GM12878 (cell line): ENCODE measurements around the gene ZNF652. TPM values are rescaled to one million over a fixed set of nuclear protein-coding genes. Genes with fewer than 3 reads are reported as not detected.

Experiments
- ATAC-seq: fragments of 200-7000 bp; cut with Tn5 transposase; 3 replicates; pipeline ENCODE4 v1.9.1; 2020; ENCODE audit warnings: mild to moderate bottlenecking, moderate library complexity
- BruUV-seq: library from RNA; stranded (reverse); fragments of 400-500 nt; replicated peaks from 2 replicates; lab custom pipeline; 2021; lab: Mats Ljungman, UMichigan
- CTCF ChIA-PET: fragments of 300-600 bp; sonication (Branson Sonifier 250); formaldehyde crosslinking; extraction: SDS; loops from one replicate; lab custom pipeline; 2021; ENCODE audit warnings: inconsistent platforms; lab: Yijun Ruan, JAX
- POLR2A ChIA-PET: fragments of 350-600 bp; formaldehyde crosslinking; extraction: SDS; loops from one replicate; lab custom pipeline; 2021; ENCODE audit warnings: inconsistent platforms; lab: Charles Lee
- RAD21 ChIA-PET: fragments of 300-600 bp; sonication (Branson Sonifier 250); formaldehyde crosslinking; loops from one replicate; lab custom pipeline; 2023; ENCODE audit warnings: antibody characterized with exemption; ENCODE audit not compliant: unreplicated experiment; lab: Charles Lee
- SMC1A ChIA-PET: fragments of 300-600 bp; sonication (Branson Sonifier 250); formaldehyde crosslinking; loops from one replicate; lab custom pipeline; 2023; ENCODE audit not compliant: unreplicated experiment, uncharacterized antibody; lab: Charles Lee
- DNase-seq: peaks from one replicate; pipeline ENCODE4 v3.0.0-alpha.2; 2011; ENCODE audit warnings: low read depth, low spot score
- FAIRE-seq: peaks from 3 replicates; lab custom pipeline; 2011; peaks lifted over from hg19 to GRCh38; lab: Jason Lieb, UNC
- H2AFZ ChIP-seq: 2 replicates; pipeline ENCODE4 v1.6.0; 2011; ENCODE audit warnings: low read depth, low read length, control low read depth; ENCODE audit not compliant: control insufficient read depth
- H3K27ac ChIP-seq: 2 replicates; pipeline ENCODE4 v1.5.1; 2011; ENCODE audit warnings: control low read depth; ENCODE audit not compliant: control insufficient read depth, insufficient read depth
- H3K27me3 ChIP-seq, 2 experiments: replicated peaks in 1 of 2; 2 replicates each; pipeline versions ENCODE4 v1.6.0 to v1.6.1; 2011; ENCODE audit warnings: low read length in 1 of 2; ENCODE audit not compliant: control insufficient read depth in 2 of 2, insufficient read depth in 2 of 2
- H3K36me3 ChIP-seq, 2 experiments: 2 replicates each; pipeline ENCODE4 v1.5.1; 2011; ENCODE audit warnings: low read length in 1 of 2; ENCODE audit not compliant: control insufficient read depth in 2 of 2, insufficient read depth in 2 of 2
- H3K4me1 ChIP-seq: 2 replicates; pipeline ENCODE4 v1.6.1; 2011; ENCODE audit warnings: mild to moderate bottlenecking, low read length, moderate library complexity, mixed read lengths; ENCODE audit not compliant: control insufficient read depth, insufficient read depth
- H3K4me2 ChIP-seq: 2 replicates; pipeline ENCODE4 v1.6.0; 2011; ENCODE audit warnings: control low read depth; ENCODE audit not compliant: control insufficient read depth, insufficient read depth
- H3K4me3 ChIP-seq: fragments of 200-600 bp; sonication (generic); 2 replicates; pipeline ENCODE4 v1.5.1; 2016
- H3K79me2 ChIP-seq: 2 replicates; pipeline ENCODE4 v1.6.0; 2011; ENCODE audit warnings: low read length; ENCODE audit not compliant: control insufficient read depth, insufficient read depth
- H3K9ac ChIP-seq: 2 replicates; pipeline ENCODE4 v1.8.0; 2011; ENCODE audit warnings: low read length, control low read depth, mixed read lengths; ENCODE audit not compliant: control insufficient read depth, insufficient read depth
- H3K9me3 ChIP-seq: replicated peaks from 3 replicates; pipeline ENCODE4 v1.5.1; 2011; ENCODE audit warnings: mild to moderate bottlenecking, low read length; ENCODE audit not compliant: control insufficient read depth, insufficient read depth
- H4K20me1 ChIP-seq: 2 replicates; pipeline ENCODE4 v1.6.0; 2011; ENCODE audit not compliant: control insufficient read depth, insufficient read depth
- TBL1XR1 ChIP-seq: IDR thresholded peaks from 2 replicates; pipeline ENCODE4 v1.6.1; 2012; ENCODE audit warnings: low read depth, low read length, improper control_type of control experiment
- ZNF384 ChIP-seq: IDR thresholded peaks from 2 replicates; pipeline ENCODE4 v1.6.1; 2012; ENCODE audit warnings: low read depth, mild to moderate bottlenecking, low read length, improper control_type of control experiment, borderline replicate concordance
- WGBS: methylation state at CpG from one replicate; pipeline ENCODE4 v1.1.6; 2016; ENCODE audit warnings: low lambda C conversion rate; ENCODE audit not compliant: insufficient replicate concordance, insufficient coverage; ENCODE audit errors: missing lambda C conversion rate; 5-methylcytosine and 5-hydroxymethylcytosine counted together
- in situ Hi-C: fragments of 300-500 bp; cut with MboI; formaldehyde crosslinking; loops from 9 replicates; pipeline ENCODE4 v1.14.3; 2018; ENCODE audit warnings: mixed read lengths
- intact Hi-C: fragments of 100-400 bp; cut with micrococcal nuclease; formaldehyde crosslinking; loops from one replicate; pipeline ENCODE4 v1.14.2; 2022; ENCODE audit not compliant: unreplicated experiment
- polyA plus RNA-seq, 11 experiments: library from polyadenylated mRNA; depleted of rRNA in 4 of 11; unstranded in 6 of 11; stranded (reverse) in 5 of 11; fragments of >200 nt; fragmentation: Nextera tagmentation in 4 of 11; fragmentation: Illumina TruSeq in 1 of 11; extraction: Ambion mirVana in 4 of 11; extraction: Trizol in 1 of 11; gene quantifications; 1 replicate in 1 of 11; 2 replicates in 10 of 11; pipeline versions ENCODE4 v1.2.1 to v1.2.3, GENCODE V29; 2011 to 2016; ENCODE audit warnings: inconsistent platforms in 2 of 11, missing spikeins in 2 of 11, low read depth in 1 of 11
- total RNA-seq, 4 experiments: library from RNA; depleted of rRNA in 3 of 4; stranded (reverse); fragments of >200 nt in 3 of 4; fragmentation: Illumina TruSeq in 1 of 4; extraction: Trizol in 1 of 4; gene quantifications; 2 replicates each; pipeline versions ENCODE4 v1.2.1 to v1.2.3, GENCODE V29; 2013 to 2021

ZNF652 gene
- total and polyA plus RNA-seq, 10 of the 15 experiments (the other 5 are each of a cell fraction or from before 2014, with no cell fraction given) = 3.4 to 13.1 (median 8.7) TPM

DNA sequence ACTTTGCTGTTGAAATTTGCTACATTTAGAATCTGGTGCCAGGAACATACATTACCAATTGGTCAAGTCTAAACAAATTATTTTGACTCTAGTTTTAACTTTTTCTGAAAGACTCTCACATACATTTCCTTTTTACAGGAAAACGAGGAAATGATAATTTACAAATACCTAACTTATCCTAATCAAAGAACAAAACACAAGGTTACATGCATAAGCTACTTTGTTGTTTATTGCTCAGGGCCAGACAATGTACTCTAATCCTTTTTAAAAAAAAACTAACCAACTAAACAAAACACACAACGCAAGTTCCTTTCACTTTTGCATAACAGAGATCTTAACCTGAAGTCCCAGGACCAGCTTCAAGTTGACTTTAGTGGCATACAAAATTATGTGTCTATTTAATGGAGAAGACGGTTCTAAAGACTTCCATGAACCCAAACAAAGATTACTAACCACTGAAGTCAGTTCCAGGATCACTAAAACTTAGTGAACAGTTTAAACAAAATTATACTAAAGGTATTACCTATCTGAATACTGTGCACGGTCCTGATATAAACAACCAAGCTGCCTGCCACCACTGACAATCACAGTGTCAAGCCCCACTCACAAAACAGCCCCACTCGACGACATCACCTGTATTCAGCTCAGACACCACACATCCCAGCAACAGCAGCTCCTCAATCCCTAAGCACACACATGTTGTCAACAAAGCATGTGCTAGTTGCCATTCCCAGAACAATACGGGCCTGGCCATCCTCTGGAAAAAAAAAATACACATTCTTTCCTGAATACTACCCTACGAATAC lies 1.9 kb downstream of the ZNF652 start:
- in situ Hi-C loops = no loop called here
- POLR2A ChIA-PET = interaction anchor here (0.5 to 1.1 kb wide), 3 partner anchors 10 to 127 kb away, joined by 3 to 7 read pairs (median 4); no protein-coding TSS in a partner anchor
- H2AFZ ChIP-seq = no peak overlapping the region; the same call in 1 of the 2 replicates
- H4K20me1 ChIP-seq = no peaks in the 10 kb centered on the region
- no peaks in the 10 kb centered on the region for H3K36me3 ChIP-seq
- peak overlapping the region; percentile 81 for H3K27ac ChIP-seq
- SMC1A ChIA-PET = interaction anchor here (0.8 to 5.4 kb wide), 12 partner anchors 8 to 321 kb away, joined by 3 to 78 read pairs (median 6); no protein-coding TSS in a partner anchor
- TF ChIP-seq TBL1XR1 = no peak
- 0 out of 2 replicates have a peak, but pooled peaks have one; percentile 6 for TF ChIP-seq ZNF384
- TF ChIP-seq, all 136 proteins: peak for 1
- H3K27me3 ChIP-seq = no peaks in the 10 kb centered on the region
- ChIA-PET CTCF (interaction anchor here (0.6 to 15.6 kb wide), 10 partner anchors 8 to 682 kb away, joined by 3 to 330 read pairs (median 4); no protein-coding TSS in a partner anchor), RAD21 (interaction anchor here (3.5 to 4.9 kb wide), 3 partner anchors 8 to 43 kb away, joined by 17 to 27 read pairs (median 27); no protein-coding TSS in a partner anchor)
- H3K9me3 ChIP-seq = no peaks in the 10 kb centered on the region
- H3K9ac ChIP-seq = peak overlapping the region; percentile 85
- TSS peak; percentile 48 for BruUV-seq
- ATAC-seq (no peak), DNase-seq (no peak), FAIRE-seq (peak; percentile 23)
- H3K4me3 ChIP-seq = peak overlapping the region; percentile 95
- H3K79me2 ChIP-seq = peaks cover 59% of the 10 kb centered on the region
- peaks cover 20% of the 10 kb centered on the region for H3K4me1 ChIP-seq
- 5% methylated on average over 8 of the region's 8 CpGs for WGBS
- peak overlapping the region; percentile 86 for H3K4me2 ChIP-seq
- intact Hi-C loops = loop anchor here (2.0 to 5.0 kb wide), 2 partner anchors 17 to 37 kb away; no protein-coding TSS in a partner anchor
